ENCODE data around the gene YWHAH.

YWHAH gene

GRCh38 chr22:31943978-31944699 lies at the start of gene YWHAH:
YWHAH (plus strand) TSS chr22:31944535; CDS start chr22:31944734, 199 bp downstream.
- DNase-seq = peak; percentile 84

- no peak for DNase-seq
Measured at GRCh38 chr22:31895411-31896123, 48.8 kb upstream of the YWHAH start.

GRCh38 chr22:31896472-31896871 lies 47.9 kb upstream of the YWHAH start:
- DNase-seq = no peak

GRCh38 chr22:31897842-31898805 lies 46.2 kb upstream of the YWHAH start:
- DNase-seq = no peak

GRCh38 chr22:31898926-31899325 lies 45.4 kb upstream of the YWHAH start:
- DNase-seq = no peak

- no peak for DNase-seq
Measured at GRCh38 chr22:31899669-31900068, 44.7 kb upstream of the YWHAH start.

- no peak for DNase-seq
Measured at GRCh38 chr22:31901388-31902137, 42.8 kb upstream of the YWHAH start.

- no peak for DNase-seq
Measured at GRCh38 chr22:31904651-31905050, 39.7 kb upstream of the YWHAH start.

GRCh38 chr22:31905356-31905755 lies 39.0 kb upstream of the YWHAH start:
- no peak for DNase-seq

GRCh38 chr22:31906086-31906485 lies 38.2 kb upstream of the YWHAH start:
- DNase-seq = no peak

- DNase-seq = no peak
Measured at GRCh38 chr22:31906569-31906968, 37.8 kb upstream of the YWHAH start.

- DNase-seq = no peak
Measured at GRCh38 chr22:31909977-31910376, 34.4 kb upstream of the YWHAH start.

GRCh38 chr22:31911565-31912406 lies 32.5 kb upstream of the YWHAH start:
- no peak for DNase-seq

GRCh38 chr22:31912407-31912743 lies 32.0 kb upstream of the YWHAH start:
- DNase-seq = no peak

- no peak for DNase-seq
Measured at GRCh38 chr22:31915586-31915985, 28.7 kb upstream of the YWHAH start.

- no peak for DNase-seq
Measured at GRCh38 chr22:31917227-31917921, 27.0 kb upstream of the YWHAH start.

- no peak for DNase-seq
Measured at GRCh38 chr22:31919730-31920129, 24.6 kb upstream of the YWHAH start.

GRCh38 chr22:31920306-31920705 lies 24.0 kb upstream of the YWHAH start:
- DNase-seq = no peak

- DNase-seq = no peak
Measured at GRCh38 chr22:31921106-31921505, 23.2 kb upstream of the YWHAH start.

GRCh38 chr22:31922534-31922933 lies 21.8 kb upstream of the YWHAH start:
- no peak for DNase-seq

GRCh38 chr22:31923136-31923535 lies 21.2 kb upstream of the YWHAH start:
- no peak for DNase-seq
